HEK293T (cell line): ENCODE measurements around the gene FRK.
"Not testable (repeated sequence)": the region's sequence is repeated elsewhere in the genome, so short reads cannot be mapped to it uniquely, and the experiment has no call there.

ENCODE experiments used
- ARNT ChIP-seq: fragments of 450-650 bp; IDR thresholded peaks from 2 replicates; pipeline ENCODE4 v1.6.1; 2017; ENCODE audit warnings: mild to moderate bottlenecking
- BHLHE40 ChIP-seq: fragments of 450-650 bp; IDR thresholded peaks from 2 replicates; pipeline ENCODE4 v1.6.1; 2016; ENCODE audit warnings: mild to moderate bottlenecking, moderate library complexity, borderline replicate concordance
- ELF4 ChIP-seq: fragments of 450-650 bp; IDR thresholded peaks from 2 replicates; pipeline ENCODE4 v1.6.1; 2017; ENCODE audit warnings: antibody characterized with exemption
- FOXK2 ChIP-seq: fragments of 450-650 bp; IDR thresholded peaks from 2 replicates; pipeline ENCODE4 v1.6.1; 2016; ENCODE audit warnings: mild to moderate bottlenecking
- FOXM1 ChIP-seq: fragments of 450-650 bp; IDR thresholded peaks from 2 replicates; pipeline ENCODE4 v1.6.1; 2017; ENCODE audit warnings: mild to moderate bottlenecking, borderline replicate concordance
- L3MBTL2 ChIP-seq: fragments of 450-650 bp; conservative IDR thresholded peaks from 2 replicates; pipeline ENCODE4 v1.6.1; 2016; ENCODE audit warnings: mild to moderate bottlenecking
- SUZ12 ChIP-seq: fragments of 450-650 bp; IDR thresholded peaks from 2 replicates; pipeline ENCODE4 v1.6.1; 2016; ENCODE audit warnings: mild to moderate bottlenecking
- ZNF384 ChIP-seq: fragments of 450-650 bp; IDR thresholded peaks from 2 replicates; pipeline ENCODE4 v1.6.1; 2016

DNA sequence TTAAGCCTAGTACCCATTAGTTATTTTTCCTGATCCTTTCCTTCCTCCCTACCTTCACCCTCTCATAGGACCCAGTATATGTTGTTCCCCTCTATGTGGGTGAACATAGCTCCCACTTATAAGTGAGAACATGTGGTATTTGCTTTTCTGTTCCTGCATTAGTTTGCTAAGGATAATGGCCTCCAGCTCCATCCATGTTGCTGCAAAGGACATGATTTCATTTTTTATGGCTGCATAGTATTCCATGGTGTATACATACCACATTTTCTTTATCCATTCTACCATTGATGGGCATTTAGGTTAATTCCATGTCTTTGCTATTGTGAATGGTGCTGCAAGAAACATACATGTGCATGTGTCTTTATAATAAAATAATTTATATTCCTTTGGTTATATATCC, 115.9 kb downstream of the FRK start:
- not testable (repeated sequence) for TF ChIP-seq FOXM1, ARNT, SUZ12, FOXK2, ELF4, BHLHE40, L3MBTL2, ZNF384
